IPS DF 4.7 (cell line): ENCODE results near the gene TADA2A.
"Not testable (repeated sequence)": the region's sequence is repeated elsewhere in the genome, so short reads cannot be mapped to it uniquely, and the experiment has no call there.

Experiments
- DNase-seq: peaks from one replicate; pipeline ENCODE4 v3.0.0-alpha.2; 2013; ENCODE audit warnings: low spot score; ENCODE audit errors: extremely low read depth

The TADA2A gene

DNA sequence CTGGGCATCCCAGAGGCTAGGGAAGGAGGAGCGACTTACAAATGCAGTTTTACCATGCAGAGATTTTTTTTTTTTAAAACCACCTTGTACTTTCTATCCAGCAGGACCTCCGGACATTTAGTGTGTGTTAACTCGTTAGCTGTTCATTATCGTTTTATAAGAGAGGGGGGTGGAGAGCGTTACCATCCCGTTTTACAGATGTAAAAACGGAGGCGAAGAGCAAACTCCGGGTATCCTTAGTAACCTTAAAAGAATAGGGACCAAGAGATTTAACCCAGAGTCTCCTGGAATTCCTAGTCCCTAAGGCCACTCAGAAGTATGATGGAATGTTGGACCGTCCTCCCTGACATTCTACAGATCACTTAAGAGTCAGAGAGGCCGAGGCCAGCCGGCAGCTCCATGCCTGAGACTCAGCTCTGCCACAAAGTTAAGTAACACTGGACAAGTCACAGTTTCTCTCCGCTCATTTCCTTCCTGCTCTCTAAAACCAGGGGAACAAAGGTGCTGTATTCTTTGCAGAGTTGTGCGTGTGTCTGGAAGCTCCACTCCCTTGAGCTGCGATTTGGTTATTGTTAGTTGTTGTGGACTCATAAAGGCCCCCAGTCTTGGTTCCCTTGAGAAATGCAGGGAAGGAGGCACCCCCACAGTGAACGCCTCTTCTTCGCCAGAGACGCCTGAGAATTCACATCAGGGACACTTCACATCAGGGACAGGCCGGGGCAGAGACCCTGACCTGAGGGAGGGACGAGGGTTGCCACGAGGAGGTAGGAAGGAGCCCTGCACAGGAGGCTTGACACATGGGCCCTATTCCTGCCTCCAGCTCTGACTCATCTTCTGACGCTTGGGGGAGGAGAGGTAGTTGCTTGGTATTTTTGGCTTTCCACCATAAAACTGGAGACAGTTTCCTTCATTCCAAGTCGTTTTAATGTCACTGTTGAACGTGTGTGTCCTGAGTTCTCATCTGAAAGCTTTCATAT is 84.2 kb downstream of the TADA2A start:
- no peak for DNase-seq

DNA sequence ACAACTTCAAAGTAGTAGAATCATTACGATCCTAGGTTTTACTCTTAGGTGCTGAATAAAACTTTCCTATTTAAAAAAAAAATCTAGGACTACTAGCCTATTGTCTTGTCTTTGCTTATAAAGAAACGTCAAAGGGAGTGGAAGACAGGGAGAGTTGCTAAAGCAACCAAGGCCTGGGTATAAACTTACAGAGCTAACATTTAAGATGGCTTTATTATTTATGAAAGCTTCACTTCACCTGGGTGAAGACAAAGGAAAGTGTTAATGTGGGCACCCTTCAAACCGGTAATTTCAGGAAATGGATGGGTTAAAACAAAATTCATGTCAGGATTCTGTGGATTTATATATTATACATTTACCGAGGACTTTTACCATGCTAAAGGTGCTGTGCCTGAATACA is 85.5 kb downstream of the TADA2A start:
- no peak for DNase-seq

DNA sequence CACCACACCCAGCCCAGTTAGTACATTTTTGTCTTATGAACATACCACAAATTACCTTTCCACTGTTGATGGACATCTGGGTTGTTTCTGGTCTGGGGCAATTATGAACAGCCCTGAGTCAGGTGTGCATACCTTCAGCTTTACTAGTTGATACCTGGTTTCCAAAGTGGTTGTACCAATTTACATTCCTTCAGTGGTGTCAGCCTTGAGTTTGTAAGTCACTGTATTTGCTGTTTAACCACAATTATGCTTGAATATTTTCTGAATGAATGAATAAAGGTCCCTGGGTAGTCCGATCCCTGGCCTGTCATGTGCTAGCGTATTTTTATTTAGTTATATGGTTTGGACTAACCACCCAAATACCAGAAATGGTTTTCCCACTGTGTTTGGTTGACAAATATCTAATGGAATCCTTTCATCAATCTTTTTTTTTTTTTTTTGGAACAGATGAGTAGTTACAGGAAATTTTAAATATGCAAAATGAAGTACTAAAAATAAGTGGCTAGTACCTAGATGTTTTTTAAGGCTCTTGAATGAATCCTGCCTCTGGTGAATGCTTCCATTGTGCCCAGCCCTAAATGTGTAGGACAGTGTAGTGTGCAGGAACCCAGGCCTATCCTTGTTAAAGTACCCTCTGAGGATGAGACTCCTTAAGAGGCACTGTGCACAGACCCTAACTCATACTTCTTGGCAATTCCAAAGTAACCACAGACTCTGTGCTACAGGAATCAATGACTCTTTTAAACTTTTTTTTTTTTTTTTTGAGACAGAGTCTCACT is 86.8 kb downstream of the TADA2A start:
- no peak for DNase-seq

DNA sequence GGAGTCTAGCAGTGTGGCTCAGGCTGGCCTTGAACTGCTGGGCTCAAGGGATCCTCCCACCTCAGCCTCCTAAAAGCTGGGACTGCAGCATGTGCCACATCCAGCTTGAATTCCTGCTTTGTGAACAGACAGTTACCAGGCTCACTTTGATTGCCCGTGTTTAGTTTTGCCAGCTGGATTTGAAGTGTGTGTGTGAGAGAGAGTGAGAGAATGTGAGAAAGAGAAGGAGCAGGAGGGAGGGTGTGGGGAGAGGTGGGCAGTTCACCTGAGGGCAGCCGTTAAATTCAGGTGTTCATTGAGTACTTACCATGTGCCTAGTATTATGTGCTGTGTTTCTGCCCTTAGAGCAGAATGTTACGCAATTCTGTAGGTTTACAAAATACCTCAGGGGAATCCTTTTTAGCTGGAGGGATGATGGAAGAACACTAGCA is 87.7 kb downstream of the TADA2A start:
- DNase-seq, result no peak

DNA sequence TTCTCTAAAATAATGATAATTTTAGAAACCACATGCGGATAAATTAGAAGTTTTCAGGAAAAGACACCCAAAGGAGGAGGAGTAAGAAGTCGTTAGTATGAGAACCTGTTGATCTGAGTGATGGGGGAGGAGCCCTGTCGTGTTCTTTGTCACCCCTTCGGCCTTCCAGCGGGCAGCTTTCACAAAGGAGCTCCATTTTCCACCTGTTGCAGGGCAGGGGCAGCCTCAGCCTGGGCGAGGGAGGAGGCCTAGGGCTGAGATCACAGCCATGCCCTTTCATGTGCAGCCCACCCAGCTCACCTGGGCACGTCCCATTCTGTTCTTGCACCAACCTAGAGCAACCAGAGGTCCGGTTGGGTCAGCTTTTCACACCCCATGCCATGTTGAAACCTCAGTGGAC is 88.3 kb downstream of the TADA2A start:
- no peak for DNase-seq

DNA sequence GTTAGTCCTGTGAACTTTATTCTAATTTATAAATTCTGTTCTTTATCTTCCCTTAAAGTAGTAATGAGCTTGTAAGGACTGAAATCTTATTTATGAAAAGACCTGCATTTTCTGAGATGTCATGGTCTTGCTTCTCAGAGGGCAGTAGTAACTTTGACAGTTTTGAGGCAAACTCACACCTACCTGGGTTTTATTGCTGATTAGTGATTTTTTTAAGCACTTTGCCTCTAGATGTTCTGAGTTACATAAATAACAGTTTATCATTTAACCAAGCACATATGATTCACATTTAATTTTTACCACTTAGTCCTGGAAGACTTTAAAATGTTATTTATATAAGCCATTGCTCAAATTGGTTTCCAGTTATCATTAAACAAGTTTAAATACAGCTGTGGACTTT is 93.7 kb downstream of the TADA2A start:
- DNase-seq, result no peak

DNA sequence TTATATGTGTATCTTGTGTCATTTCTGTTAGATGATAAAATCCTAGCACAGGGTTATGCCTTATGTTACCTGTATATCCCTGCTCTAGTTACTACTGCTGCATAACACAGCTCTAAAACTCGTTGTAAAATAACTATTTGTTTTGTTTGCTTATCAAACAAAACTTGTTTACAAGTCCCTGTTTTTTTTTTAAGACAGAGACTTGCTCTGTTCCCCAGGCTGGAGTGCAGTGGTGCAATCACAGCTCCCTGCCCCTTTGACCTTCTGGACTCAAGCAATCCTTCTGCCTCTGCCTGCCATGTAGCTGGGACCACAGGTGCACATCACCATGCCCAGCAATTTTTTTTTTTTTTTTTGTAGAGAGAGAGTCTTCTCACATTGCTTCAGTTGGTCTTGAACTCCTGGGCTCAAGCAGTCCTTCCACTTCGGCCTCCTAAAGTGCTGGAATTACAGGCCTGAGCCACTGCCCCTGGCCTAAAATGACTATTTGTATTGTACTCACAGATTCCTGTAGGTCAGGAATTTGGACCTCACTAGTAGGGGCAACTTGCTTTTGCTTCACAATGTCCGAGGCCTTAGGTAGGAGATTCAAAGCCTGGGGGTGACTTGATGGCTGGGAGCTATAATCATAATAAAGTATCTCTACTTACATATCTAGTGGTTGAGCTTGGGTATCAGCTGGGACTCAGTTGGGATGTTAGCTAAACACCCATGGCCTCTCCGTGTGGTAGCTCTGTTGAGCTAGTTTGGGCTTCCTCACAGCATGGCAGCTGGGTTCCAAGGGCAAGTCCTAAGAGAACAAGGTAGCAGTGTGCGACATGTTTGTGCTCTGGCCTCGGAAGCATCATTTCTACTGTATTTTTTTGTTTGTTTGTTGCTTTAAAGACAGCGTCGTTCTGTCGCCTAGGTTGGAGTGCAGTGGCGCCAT is 95.6 kb downstream of the TADA2A start:
- no peak for DNase-seq

DNA sequence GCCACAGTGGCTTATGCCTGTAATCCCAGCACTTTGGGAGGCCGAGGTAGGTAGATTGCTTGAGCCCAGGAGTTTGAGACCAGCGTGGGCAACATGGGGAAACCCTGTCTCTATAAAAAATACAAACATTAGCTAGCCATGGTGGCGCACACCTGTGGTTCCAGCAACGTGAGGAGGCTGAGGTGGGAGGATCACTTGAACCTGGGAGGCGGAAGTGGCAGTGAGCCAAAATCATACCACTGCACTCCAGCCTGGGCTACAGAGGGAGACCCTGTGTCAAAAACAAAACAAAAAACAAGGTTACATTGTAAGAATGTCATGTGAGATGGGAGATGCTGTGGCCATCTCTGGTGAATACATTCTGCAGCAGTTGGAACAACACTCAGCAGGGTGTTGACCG is 96.5 kb downstream of the TADA2A start:
- no peak for DNase-seq

DNA sequence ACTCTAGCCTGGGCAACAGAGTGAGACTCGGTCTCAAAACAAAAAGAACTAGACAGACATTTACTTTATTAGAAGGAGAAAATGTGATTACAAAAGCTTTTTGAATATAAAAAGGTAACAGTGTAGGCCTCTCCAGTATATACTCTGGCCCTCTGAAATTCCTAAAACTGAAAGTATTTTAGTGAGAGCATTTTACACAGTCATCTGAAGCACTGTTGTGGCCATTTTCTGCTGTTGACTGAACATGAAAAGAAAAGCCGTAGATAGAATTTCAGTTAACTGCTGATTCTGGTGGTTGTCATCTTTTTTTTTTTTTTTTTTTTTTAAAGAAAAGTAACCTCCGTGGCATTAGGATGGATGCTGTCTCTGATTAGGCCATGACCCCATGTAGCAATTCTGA is 98.6 kb downstream of the TADA2A start:
- no peak for DNase-seq

DNA sequence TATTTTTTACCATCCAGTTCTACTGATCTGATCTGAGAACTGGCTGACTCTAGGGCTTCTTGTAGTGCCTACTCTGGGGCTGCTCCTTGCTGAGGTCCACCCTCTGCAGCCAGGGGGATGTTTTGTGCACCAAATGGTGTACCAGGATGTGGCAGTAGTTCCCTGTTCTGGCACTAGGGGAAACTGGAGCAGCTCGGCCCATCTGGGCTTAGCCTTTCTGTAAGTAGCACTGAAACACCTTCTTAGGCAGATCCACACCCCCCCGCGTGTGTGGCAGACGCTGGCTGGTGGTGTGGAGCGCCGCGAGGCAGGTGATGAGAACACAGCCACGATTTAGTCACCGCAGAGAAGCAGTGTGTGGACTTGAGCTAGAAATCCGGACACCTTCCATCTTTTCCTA is 100.0 kb downstream of the TADA2A start:
- no peak for DNase-seq

DNA sequence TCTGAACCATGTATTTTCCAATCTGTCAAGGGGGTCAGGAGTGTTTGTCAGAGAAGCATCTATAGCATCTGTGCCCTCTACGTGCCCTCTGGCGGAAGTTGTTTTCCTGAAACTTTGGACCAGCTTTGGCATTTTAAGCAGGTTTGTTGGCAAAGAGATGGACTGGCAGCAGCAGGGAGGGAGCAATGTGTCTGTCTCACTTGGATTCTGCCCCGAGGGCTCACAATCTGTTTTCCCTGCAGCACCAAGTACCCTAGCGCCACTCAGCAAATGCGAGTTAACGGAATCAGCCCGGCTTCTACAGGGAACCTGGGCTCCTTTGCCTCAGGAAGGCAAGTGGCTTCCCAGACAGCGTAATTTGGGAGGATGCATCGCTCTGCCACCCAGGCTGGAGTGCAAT is 100.4 kb downstream of the TADA2A start:
- no peak for DNase-seq

DNA sequence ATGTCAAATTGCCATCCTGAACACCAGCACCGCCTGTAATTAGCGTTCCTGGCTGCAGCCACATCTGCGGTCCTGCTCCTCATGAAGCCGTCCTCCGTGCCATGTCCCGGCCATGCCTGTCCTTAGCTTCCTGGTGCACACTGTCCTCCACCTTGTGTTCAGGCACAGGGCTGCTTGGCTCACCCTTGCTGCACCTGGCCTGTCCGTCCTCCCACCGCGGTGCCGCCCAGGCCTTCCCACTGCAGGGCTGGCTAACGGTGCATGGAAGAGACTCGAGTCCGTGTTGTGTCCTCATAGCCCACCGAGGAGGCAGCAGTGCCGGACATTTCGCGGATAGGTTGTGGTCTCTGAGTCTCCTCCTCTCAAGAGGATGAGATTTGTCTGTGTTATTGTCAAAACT is 103.4 kb downstream of the TADA2A start:
- no peak for DNase-seq

DNA sequence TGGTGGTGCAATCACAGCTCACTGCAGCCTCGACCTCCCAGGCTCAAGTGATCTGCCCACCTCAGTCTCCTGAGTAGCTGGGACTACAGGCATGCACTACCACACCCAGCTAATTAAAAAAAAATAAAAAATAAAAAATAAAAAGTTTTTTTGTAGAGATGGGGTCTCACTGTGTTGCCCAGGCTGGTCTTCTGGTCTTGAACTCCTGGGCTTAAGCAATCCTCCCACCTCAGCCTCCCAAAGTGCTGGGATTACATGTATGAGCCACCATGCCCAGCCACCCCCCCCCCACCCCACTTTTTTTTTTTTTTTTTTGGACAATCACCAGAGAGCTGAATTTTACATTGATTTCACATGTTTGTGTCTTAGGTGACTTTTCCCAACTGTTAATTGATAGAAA is 105.0 kb downstream of the TADA2A start:
- not testable (repeated sequence) for DNase-seq

DNA sequence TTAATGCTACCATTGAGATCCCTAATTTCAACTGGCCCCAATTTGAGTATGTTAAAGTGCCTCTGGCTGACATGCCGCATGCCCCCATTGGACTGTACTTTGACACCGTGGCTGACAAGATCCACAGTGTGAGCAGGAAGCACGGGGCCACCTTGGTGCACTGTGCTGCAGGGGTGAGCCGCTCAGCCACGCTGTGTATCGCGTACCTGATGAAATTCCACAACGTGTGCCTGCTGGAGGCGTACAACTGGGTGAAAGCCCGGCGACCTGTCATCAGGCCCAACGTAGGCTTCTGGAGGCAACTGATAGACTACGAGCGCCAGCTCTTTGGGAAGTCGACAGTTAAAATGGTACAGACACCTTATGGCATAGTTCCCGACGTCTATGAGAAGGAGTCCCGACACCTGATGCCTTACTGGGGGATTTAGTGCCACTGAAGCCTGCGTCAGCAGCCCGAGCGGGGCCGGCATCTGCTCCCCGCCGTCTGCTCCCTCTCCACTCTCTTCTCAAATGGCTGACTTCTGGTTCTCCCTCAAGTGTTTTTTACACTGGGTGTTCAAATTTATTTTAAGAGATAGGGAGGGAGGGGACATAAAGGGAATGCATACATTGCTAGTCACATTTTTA is 105.9 kb downstream of the TADA2A start:
- DNase-seq, result no peak

DNA sequence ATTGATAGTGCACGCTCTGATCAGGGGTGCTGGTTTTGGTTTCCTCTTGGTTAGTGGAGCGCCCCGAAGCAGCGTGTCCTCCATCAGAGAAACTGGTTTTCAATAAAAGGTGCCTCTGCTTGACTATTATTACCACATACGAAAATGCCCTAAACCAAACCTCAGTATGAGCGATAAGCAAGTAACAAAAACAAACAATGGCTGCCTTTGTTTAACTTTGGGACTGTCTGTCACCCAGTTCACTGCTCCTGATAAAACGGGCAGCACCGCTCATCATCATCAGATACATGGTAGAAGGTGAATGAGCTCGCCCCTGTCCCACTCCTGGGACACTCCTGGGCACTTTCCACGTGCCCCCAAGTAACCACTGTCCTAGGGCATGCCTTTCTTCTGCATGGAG is 107.0 kb downstream of the TADA2A start:
- no peak for DNase-seq

DNA sequence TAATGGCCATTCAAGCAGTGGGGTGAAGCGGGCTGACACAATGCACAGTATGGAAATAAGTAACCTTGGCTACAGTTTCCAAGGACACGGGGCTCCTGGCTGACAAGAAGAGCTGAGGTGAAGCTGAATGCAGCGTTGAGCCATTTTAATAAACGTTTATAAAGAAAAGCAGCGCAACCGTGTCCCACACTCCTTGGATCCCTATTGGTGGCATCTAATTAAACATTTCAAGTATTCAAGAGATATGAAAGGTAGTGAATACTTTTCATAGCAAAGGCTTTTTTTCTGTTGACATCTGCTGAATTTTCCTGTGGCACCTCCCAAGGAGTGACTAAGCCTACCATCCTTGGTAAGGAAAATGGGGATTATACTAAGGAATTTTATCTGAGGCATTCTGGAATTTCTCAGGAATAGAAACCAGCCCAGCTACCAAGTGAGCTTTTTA is 109.5 kb downstream of the TADA2A start:
- no peak for DNase-seq

DNA sequence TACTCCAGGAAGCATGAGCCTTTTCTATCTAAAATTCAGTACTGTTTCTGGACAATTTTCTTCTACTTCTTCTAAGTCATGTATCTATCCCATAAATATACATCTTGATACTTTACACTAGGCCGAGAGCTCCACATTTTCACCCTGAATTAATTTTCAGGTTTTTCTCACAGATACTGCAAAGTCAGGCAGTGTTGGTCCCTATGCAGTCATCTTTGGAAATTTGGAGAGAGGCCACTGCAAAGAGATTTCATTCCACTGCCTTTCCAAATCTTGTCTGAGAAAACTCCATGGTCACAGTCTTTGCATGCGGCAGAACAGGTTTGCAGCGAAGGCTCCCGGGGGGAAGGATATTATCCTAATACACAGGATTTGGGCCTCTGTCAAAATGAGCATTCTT is 111.2 kb downstream of the TADA2A start:
- no peak for DNase-seq

DNA sequence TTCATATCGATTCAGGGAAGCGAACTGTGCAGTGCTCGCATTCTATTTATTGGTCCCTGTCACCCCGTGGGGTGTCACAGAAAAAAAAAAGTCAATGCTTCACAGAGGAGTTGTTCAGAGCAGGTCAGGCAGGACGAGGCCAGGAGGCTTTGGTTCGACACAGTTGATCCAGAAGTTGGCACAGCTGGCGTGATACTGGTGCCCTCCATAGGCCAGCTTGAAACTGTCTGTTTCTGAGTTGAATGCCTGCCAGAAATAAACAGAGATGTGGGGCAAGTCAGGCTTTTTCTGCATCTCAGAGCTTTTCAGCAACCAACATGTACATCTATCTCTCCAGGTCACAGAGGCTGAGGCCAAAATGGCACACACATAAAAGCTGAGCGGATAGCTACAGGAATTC is 112.1 kb downstream of the TADA2A start:
- no peak for DNase-seq

DNA sequence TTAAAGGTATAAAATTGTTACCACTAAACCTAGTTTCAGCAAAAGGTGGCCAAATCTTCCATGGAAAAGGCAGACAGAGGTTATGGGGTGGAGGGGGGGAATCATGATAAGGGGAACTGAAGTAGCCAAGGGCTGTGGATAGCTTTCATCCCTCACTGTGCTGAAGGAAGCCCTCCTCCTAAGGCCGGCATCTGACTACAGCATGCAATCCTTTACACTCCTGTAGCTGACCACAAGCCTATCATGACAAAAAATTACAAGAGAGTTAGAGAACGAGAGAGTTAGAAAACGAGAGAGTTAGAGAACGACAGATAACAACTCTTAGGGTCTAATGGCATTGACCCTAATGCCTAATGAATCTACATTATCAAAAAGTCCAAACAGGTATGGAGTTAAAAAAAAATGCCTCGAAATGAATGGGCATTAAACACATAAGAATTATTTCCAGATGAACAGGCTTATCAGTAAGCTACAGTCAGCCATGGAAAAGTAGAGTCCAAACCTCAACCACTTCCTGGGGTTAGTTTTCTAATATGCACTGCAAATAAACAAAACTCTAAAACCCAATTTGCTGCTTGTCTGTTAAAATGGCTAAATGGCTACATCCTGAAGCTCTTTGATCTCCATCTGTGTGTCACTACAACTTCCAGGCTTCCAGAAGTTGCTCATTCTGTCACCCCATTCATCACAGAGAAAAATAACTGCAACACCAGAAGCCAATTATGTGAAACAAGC is 112.7 kb downstream of the TADA2A start:
- DNase-seq, result no peak

DNA sequence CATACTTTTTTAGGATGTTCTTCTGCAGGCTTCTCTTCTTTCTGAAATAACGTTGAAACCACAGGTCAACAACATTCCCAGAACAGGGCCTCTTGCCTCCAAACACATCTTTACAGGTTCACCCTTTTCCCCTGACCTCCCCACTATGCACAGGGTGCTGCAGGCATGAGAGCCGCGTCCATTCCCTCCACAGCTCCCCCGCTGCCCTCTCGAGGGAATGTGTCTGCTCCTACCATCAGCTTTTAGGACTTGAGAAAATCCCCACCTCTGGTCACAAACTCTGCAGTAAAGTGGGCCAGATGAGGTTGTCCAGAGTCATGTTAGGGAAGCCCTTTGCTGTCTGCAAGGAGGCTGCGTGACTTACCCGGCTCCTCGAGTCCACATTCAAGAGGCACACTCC is 113.5 kb downstream of the TADA2A start:
- DNase-seq, result no peak
